BE2C (cell line): ENCODE measurements around the gene FARS2.

Experiments used
- DNase-seq: peaks from one replicate; pipeline ENCODE4 v3.0.0-alpha.2; 2020
- H3K27me3 ChIP-seq: fragments of 250-450 bp; sonication (Bioruptor Pico); 2 replicates; pipeline ENCODE4 v1.5.1; 2020; ENCODE audit warnings: mild to moderate bottlenecking
- H3K36me3 ChIP-seq: fragments of 250-450 bp; sonication (Bioruptor Pico); 2 replicates; pipeline ENCODE4 v1.5.1; 2020; ENCODE audit warnings: mild to moderate bottlenecking
- H3K4me1 ChIP-seq: fragments of 250-450 bp; sonication (Bioruptor Pico); 2 replicates; pipeline ENCODE4 v1.5.1; 2020
- H3K4me3 ChIP-seq: 2 replicates; pipeline ENCODE4 v1.5.1; 2011; ENCODE audit warnings: low read depth, low read length
- H3K9me3 ChIP-seq: fragments of 250-450 bp; sonication (Bioruptor Pico); 2 replicates; pipeline ENCODE4 v1.5.1; 2020
- CTCF ChIP-seq: IDR thresholded peaks from 2 replicates; pipeline ENCODE4 v1.5.1; 2012; ENCODE audit warnings: mild to moderate bottlenecking, low read depth, low read length

FARS2 gene

GRCh38 chr6:5761370-5761769, 500.1 kb downstream of the FARS2 start:
- Histone ChIP-seq H3K9me3 (no peaks in the 10 kb centered on the region), H3K4me3 (no peak overlapping the region), H3K27me3 (no peaks in the 10 kb centered on the region), H3K4me1 (peaks cover 3% of the 10 kb centered on the region; the same call in 1 of the 2 replicates), H3K36me3 (no peaks in the 10 kb centered on the region)
- no peak for TF ChIP-seq CTCF
- no peak for DNase-seq

- no peaks in the 10 kb centered on the region; the same call in 1 of the 2 replicates for H3K27me3 ChIP-seq
- no peaks in the 10 kb centered on the region for H3K36me3 ChIP-seq
- H3K4me3 ChIP-seq = no peak overlapping the region
- H3K9me3 ChIP-seq = peaks cover 4% of the 10 kb centered on the region
- DNase-seq = no peak
- H3K4me1 ChIP-seq = peaks cover 3% of the 10 kb centered on the region; the same call in 1 of the 2 replicates
- TF ChIP-seq CTCF = no peak
Measured at GRCh38 chr6:5762561-5762968, 501.3 kb downstream of the FARS2 start.

- no peaks in the 10 kb centered on the region for H3K36me3 ChIP-seq
- peaks cover 4% of the 10 kb centered on the region for H3K9me3 ChIP-seq
- no peak for TF ChIP-seq CTCF
- H3K4me1 ChIP-seq = peaks cover 3% of the 10 kb centered on the region; the same call in 1 of the 2 replicates
- H3K4me3 ChIP-seq = no peak overlapping the region
- no peaks in the 10 kb centered on the region; the same call in 1 of the 2 replicates for H3K27me3 ChIP-seq
- DNase-seq = no peak
Measured at GRCh38 chr6:5763407-5763806, 502.1 kb downstream of the FARS2 start.

- peaks cover 3% of the 10 kb centered on the region; the same call in 1 of the 2 replicates for H3K4me1 ChIP-seq
- no peak for TF ChIP-seq CTCF
Measured at GRCh38 chr6:5763871-5764270, 502.6 kb downstream of the FARS2 start.

GRCh38 chr6:5764401-5764955, 503.2 kb downstream of the FARS2 start:
- Histone ChIP-seq H3K36me3 (no peaks in the 10 kb centered on the region), H3K27me3 (no peaks in the 10 kb centered on the region; the same call in 1 of the 2 replicates), H3K9me3 (peaks cover 4% of the 10 kb centered on the region), H3K4me1 (peaks cover 3% of the 10 kb centered on the region; the same call in 1 of the 2 replicates), H3K4me3 (no peak overlapping the region)
- DNase-seq = no peak
- TF ChIP-seq CTCF = no peak

More at GRCh38 chr6:5763871-5764270, 502.6 kb downstream of the FARS2 start:
- H3K27me3 ChIP-seq = no peaks in the 10 kb centered on the region; the same call in 1 of the 2 replicates
- H3K4me3 ChIP-seq = no peak overlapping the region
- peaks cover 4% of the 10 kb centered on the region for H3K9me3 ChIP-seq
- H3K36me3 ChIP-seq = no peaks in the 10 kb centered on the region
- DNase-seq = no peak

- Histone ChIP-seq H3K4me1 (peaks cover 3% of the 10 kb centered on the region; the same call in 1 of the 2 replicates), H3K9me3 (peaks cover 4% of the 10 kb centered on the region), H3K36me3 (no peaks in the 10 kb centered on the region), H3K4me3 (no peak overlapping the region), H3K27me3 (no peaks in the 10 kb centered on the region; the same call in 1 of the 2 replicates)
- no peak for DNase-seq
- no peak for TF ChIP-seq CTCF
Measured at GRCh38 chr6:5765141-5765760, 503.9 kb downstream of the FARS2 start.
